Neuron (in vitro differentiated cells): ENCODE measurements around the gene MCCD1.
"Not testable (repeated sequence)": the region's sequence is repeated elsewhere in the genome, so short reads cannot be mapped to it uniquely, and the experiment has no call there.

Experiments used
- H2AFZ ChIP-seq: one replicate; pipeline ENCODE4 v1.6.1; 2013; ENCODE audit warnings: low read depth, mild to moderate bottlenecking, inconsistent platforms, low read length, moderate library complexity
- H3K27me3 ChIP-seq: one replicate; pipeline ENCODE4 v1.6.1; 2013; ENCODE audit warnings: low read length; ENCODE audit not compliant: insufficient read depth
- H3K36me3 ChIP-seq: one replicate; pipeline ENCODE4 v1.6.1; 2013; ENCODE audit warnings: low read length; ENCODE audit not compliant: insufficient read depth
- H3K4me1 ChIP-seq: one replicate; pipeline ENCODE4 v1.6.1; 2013; ENCODE audit warnings: low read length; ENCODE audit not compliant: insufficient read depth
- H3K4me3 ChIP-seq: 2 replicates; pipeline ENCODE4 v1.5.1; 2013; ENCODE audit warnings: mild to moderate bottlenecking, low read length, moderate library complexity
- H3K9me3 ChIP-seq: one replicate; pipeline ENCODE4 v1.6.1; 2013; ENCODE audit warnings: low read length

Gene MCCD1

GRCh38 chr6:31528821-31529328 lies at the start of gene MCCD1:
MCCD1 (plus strand) TSS chr6:31528962; CDS start chr6:31529015, 53 bp downstream.
- no peaks in the 10 kb centered on the region for H3K9me3 ChIP-seq
- H3K36me3 ChIP-seq: peaks cover 40% of the 10 kb centered on the region
- H3K4me1 ChIP-seq: no peaks in the 10 kb centered on the region
- H3K4me3 ChIP-seq: no peak within 1 kb of the TSS
- H2AFZ ChIP-seq: no peak within 1 kb of the TSS
- no peaks in the 10 kb centered on the region for H3K27me3 ChIP-seq

- peaks cover 38% of the 10 kb centered on the region for H3K27me3 ChIP-seq
- H3K4me3 ChIP-seq: no peak overlapping the region
- no peaks in the 10 kb centered on the region for H3K4me1 ChIP-seq
- H2AFZ ChIP-seq: no peak overlapping the region
- H3K9me3 ChIP-seq: no peaks in the 10 kb centered on the region
- no peaks in the 10 kb centered on the region for H3K36me3 ChIP-seq
Measured at GRCh38 chr6:31479151-31479932, 49.4 kb upstream of the MCCD1 start.

GRCh38 chr6:31479933-31480535 lies 48.7 kb upstream of the MCCD1 start:
- no peak overlapping the region for H3K4me3 ChIP-seq
- no peaks in the 10 kb centered on the region for H3K36me3 ChIP-seq
- no peaks in the 10 kb centered on the region for H3K4me1 ChIP-seq
- peaks cover 34% of the 10 kb centered on the region for H3K27me3 ChIP-seq
- H2AFZ ChIP-seq: no peak overlapping the region
- H3K9me3 ChIP-seq: no peaks in the 10 kb centered on the region

- Histone ChIP-seq H3K27me3 (peaks cover 30% of the 10 kb centered on the region), H3K4me3 (no peak overlapping the region), H2AFZ (no peak overlapping the region), H3K9me3 (no peaks in the 10 kb centered on the region), H3K4me1 (no peaks in the 10 kb centered on the region), H3K36me3 (no peaks in the 10 kb centered on the region)
Measured at GRCh38 chr6:31480574-31480973, 48.2 kb upstream of the MCCD1 start.

GRCh38 chr6:31483392-31483791 lies 45.4 kb upstream of the MCCD1 start:
- peaks cover 17% of the 10 kb centered on the region for H3K27me3 ChIP-seq
- no peak overlapping the region for H2AFZ ChIP-seq
- no peaks in the 10 kb centered on the region for H3K36me3 ChIP-seq
- no peaks in the 10 kb centered on the region for H3K4me1 ChIP-seq
- H3K9me3 ChIP-seq: no peaks in the 10 kb centered on the region
- H3K4me3 ChIP-seq: no peak overlapping the region

- H3K36me3 ChIP-seq: no peaks in the 10 kb centered on the region
- no peak overlapping the region for H3K4me3 ChIP-seq
- no peak overlapping the region for H2AFZ ChIP-seq
- no peaks in the 10 kb centered on the region for H3K4me1 ChIP-seq
- H3K9me3 ChIP-seq: no peaks in the 10 kb centered on the region
- H3K27me3 ChIP-seq: peaks cover 8% of the 10 kb centered on the region
Measured at GRCh38 chr6:31485055-31485454, 43.7 kb upstream of the MCCD1 start.

GRCh38 chr6:31486065-31486837 lies 42.5 kb upstream of the MCCD1 start:
- not testable (repeated sequence) for H3K4me3 ChIP-seq, H3K27me3 ChIP-seq, H3K36me3 ChIP-seq, H3K9me3 ChIP-seq, H2AFZ ChIP-seq, H3K4me1 ChIP-seq

GRCh38 chr6:31487674-31488073 lies 41.1 kb upstream of the MCCD1 start:
- not testable (repeated sequence) for H3K36me3 ChIP-seq, H3K9me3 ChIP-seq, H3K4me1 ChIP-seq, H3K27me3 ChIP-seq, H3K4me3 ChIP-seq, H2AFZ ChIP-seq

- no peak overlapping the region for H3K4me3 ChIP-seq
- no peaks in the 10 kb centered on the region for H3K9me3 ChIP-seq
- H3K27me3 ChIP-seq: peaks cover 13% of the 10 kb centered on the region
- no peak overlapping the region for H2AFZ ChIP-seq
- H3K36me3 ChIP-seq: no peaks in the 10 kb centered on the region
- H3K4me1 ChIP-seq: no peaks in the 10 kb centered on the region
Measured at GRCh38 chr6:31489086-31489485, 39.7 kb upstream of the MCCD1 start.

GRCh38 chr6:31490115-31490873 lies 38.5 kb upstream of the MCCD1 start:
- Histone ChIP-seq H3K4me1 (no peaks in the 10 kb centered on the region), H3K4me3 (no peak overlapping the region), H3K36me3 (no peaks in the 10 kb centered on the region), H3K27me3 (peaks cover 22% of the 10 kb centered on the region), H3K9me3 (no peaks in the 10 kb centered on the region), H2AFZ (no peak overlapping the region)

- not testable (repeated sequence) for H3K36me3 ChIP-seq, H3K9me3 ChIP-seq, H3K4me3 ChIP-seq, H2AFZ ChIP-seq
- Histone ChIP-seq H3K4me1 (peaks cover 15% of the 10 kb centered on the region), H3K27me3 (peaks cover 44% of the 10 kb centered on the region)
Measured at GRCh38 chr6:31493550-31493874, 35.2 kb upstream of the MCCD1 start.

GRCh38 chr6:31493875-31494694 lies 34.7 kb upstream of the MCCD1 start:
- Histone ChIP-seq H2AFZ (no peak overlapping the region), H3K4me3 (no peak overlapping the region), H3K9me3 (no peaks in the 10 kb centered on the region), H3K36me3 (no peaks in the 10 kb centered on the region), H3K27me3 (peaks cover 49% of the 10 kb centered on the region), H3K4me1 (peaks cover 15% of the 10 kb centered on the region)
